HepG2 (cell line): Measurements from ENCODE around the gene VAV2. TPM values are rescaled to one million over a fixed set of nuclear protein-coding genes. Genes with fewer than 3 reads are reported as not detected.

Experiments
- ATAC-seq: fragments of 200-7000 bp; cut with Tn5 transposase; 3 replicates; pipeline ENCODE4 v1.9.1; 2020; ENCODE audit warnings: mild to moderate bottlenecking, moderate library complexity
- BruUV-seq: library from RNA; stranded (reverse); fragments of 400-500 nt; replicated peaks from 2 replicates; lab custom pipeline; 2021; lab: Mats Ljungman, UMichigan
- CTCF ChIA-PET: fragments of 300-600 bp; formaldehyde crosslinking; extraction: SDS; loops from one replicate; lab custom pipeline; 2021; ENCODE audit warnings: low total read pairs, inconsistent platforms, low intra/inter-chr PET ratio; lab: Yijun Ruan, JAX
- POLR2A ChIA-PET: fragments of 350-600 bp; sonication (Branson Sonifier 250); formaldehyde crosslinking; loops from one replicate; lab custom pipeline; 2020; ENCODE audit warnings: antibody characterized with exemption, inconsistent platforms; lab: Yijun Ruan, JAX
- DNase-seq: peaks from one replicate; pipeline ENCODE4 v3.0.0-alpha.2; 2015; ENCODE audit warnings: low spot score
- FAIRE-seq: peaks from 3 replicates; lab custom pipeline; 2011; peaks lifted over from hg19 to GRCh38; lab: Jason Lieb, UNC
- H2AFZ ChIP-seq: one replicate; pipeline ENCODE4 v1.6.1; 2011; ENCODE audit warnings: low read length, inconsistent platforms
- H3K27ac ChIP-seq: fragments of 300-600 bp; 3 replicates; pipeline ENCODE4 v1.8.0; 2011; ENCODE audit warnings: mixed run types, mild to moderate bottlenecking, mixed read lengths, low read length, inconsistent platforms; ENCODE audit not compliant: insufficient read depth; ENCODE audit errors: extremely low read length
- H3K27me3 ChIP-seq, 2 experiments: fragments of 200-600 bp in 1 of 2; 2 replicates in 1 of 2; 3 replicates in 1 of 2; pipeline versions ENCODE4 v1.6.0 to v1.8.0; 2011; ENCODE audit warnings: low read length in 2 of 2, mild to moderate bottlenecking in 2 of 2, moderate library complexity in 2 of 2, inconsistent platforms in 1 of 2; ENCODE audit not compliant: insufficient read depth in 2 of 2, control insufficient read depth in 1 of 2
- H3K36me3 ChIP-seq, 2 experiments: fragments of 200-600 bp in 1 of 2; replicated peaks in 1 of 2; 2 replicates in 1 of 2; 3 replicates in 1 of 2; pipeline versions ENCODE4 v1.5.1 to v1.8.0; 2011; ENCODE audit warnings: low read length in 2 of 2, inconsistent platforms in 1 of 2; ENCODE audit not compliant: insufficient read depth in 2 of 2, control insufficient read depth in 1 of 2
- H3K4me1 ChIP-seq: 2 replicates; pipeline ENCODE4 v1.5.1; 2012; ENCODE audit warnings: low read length, inconsistent platforms; ENCODE audit not compliant: insufficient read depth
- H3K4me2 ChIP-seq: 2 replicates; pipeline ENCODE4 v1.6.0; 2011; ENCODE audit warnings: low read depth, low read length, inconsistent platforms
- H3K4me3 ChIP-seq, 3 experiments: fragments of 200-600 bp in 1 of 3; sonication (generic), shearing (Covaris generic) in 1 of 3; replicated peaks in 1 of 3; 2 replicates each; pipeline ENCODE4 v1.5.1; 2011 to 2016; ENCODE audit warnings: low read length in 3 of 3, inconsistent platforms in 2 of 3, low read depth in 2 of 3, mild to moderate bottlenecking in 2 of 3, control low read depth in 1 of 3, mixed read lengths in 1 of 3; ENCODE audit not compliant: insufficient read depth in 1 of 3
- H3K79me2 ChIP-seq: one replicate; pipeline ENCODE4 v1.6.1; 2011; ENCODE audit warnings: low read length, inconsistent platforms; ENCODE audit not compliant: insufficient read depth
- H3K9ac ChIP-seq: 2 replicates; pipeline ENCODE4 v1.6.0; 2011; ENCODE audit warnings: mild to moderate bottlenecking, low read depth, low read length, inconsistent platforms; ENCODE audit not compliant: insufficient read depth
- H3K9me3 ChIP-seq: 2 replicates; pipeline ENCODE4 v1.5.1; 2012; ENCODE audit warnings: mild to moderate bottlenecking, low read length
- H4K20me1 ChIP-seq: 2 replicates; pipeline ENCODE4 v1.6.0; 2011; ENCODE audit warnings: inconsistent platforms, mild to moderate bottlenecking, low read length, moderate library complexity; ENCODE audit not compliant: insufficient read depth
- AGO2 ChIP-seq: fragments of 200-400 bp; formaldehyde crosslinking; optimal IDR thresholded peaks from 2 replicates; pipeline ENCODE3; 2017; ENCODE audit warnings: mild to moderate bottlenecking, low read depth, low read length, moderate library complexity
- CREM ChIP-seq, 2 experiments: sonication (generic) in 1 of 2; formaldehyde crosslinking in 1 of 2; IDR thresholded peaks; 2 replicates each; pipeline versions ENCODE4 v1.4.0 to v1.6.1; 2016 to 2020; ENCODE audit warnings: antibody characterized with exemption in 1 of 2, mild to moderate bottlenecking in 1 of 2, missing genetic modification reagents in 1 of 2
- DPF2 ChIP-seq: sonication (generic); formaldehyde crosslinking; IDR thresholded peaks from 2 replicates; pipeline ENCODE4 v1.4.0; 2020; ENCODE audit warnings: mild to moderate bottlenecking, low read depth, missing genetic modification reagents, borderline replicate concordance
- MEF2D ChIP-seq: sonication (generic); formaldehyde crosslinking; IDR thresholded peaks from 2 replicates; pipeline ENCODE4 v1.5.1; 2020; ENCODE audit warnings: mild to moderate bottlenecking, missing genetic modification reagents
- SMC3 ChIP-seq: IDR thresholded peaks from 2 replicates; pipeline ENCODE4 v1.6.1; 2011; ENCODE audit warnings: low read length, improper control_type of control experiment
- ZNF572 ChIP-seq: sonication (generic); formaldehyde crosslinking; IDR thresholded peaks from 2 replicates; pipeline ENCODE4 v1.5.1; 2020; ENCODE audit warnings: mild to moderate bottlenecking, missing genetic modification reagents
- ZNF589 ChIP-seq: sonication (generic); formaldehyde crosslinking; conservative IDR thresholded peaks from 2 replicates; pipeline ENCODE4 v1.8.0; 2022; ENCODE audit warnings: mild to moderate bottlenecking, moderate library complexity, missing genetic modification reagents
- WGBS: methylation state at CpG from one replicate; pipeline ENCODE4 v1.1.6; 2017; ENCODE audit warnings: low lambda C conversion rate; 5-methylcytosine and 5-hydroxymethylcytosine counted together
- in situ Hi-C: cut with HindIII; loops from 2 replicates; pipeline ENCODE4 v1.10.0; 2017; ENCODE audit warnings: low pct_unique_long_range_greater_than_20kb; ENCODE audit not compliant: extremely low pct_ligation_motif_present
- intact Hi-C: fragments of 100-400 bp; cut with micrococcal nuclease; formaldehyde crosslinking; loops from one replicate; pipeline ENCODE4 v1.10.0; 2022; ENCODE audit not compliant: unreplicated experiment
- polyA plus RNA-seq, 8 experiments: library from polyadenylated mRNA; depleted of rRNA in 3 of 8; stranded (reverse) in 7 of 8; unstranded in 1 of 8; fragments of >200 nt; fragmentation: Illumina TruSeq in 4 of 8; extraction: Trizol in 4 of 8; gene quantifications; 2 replicates each; pipeline versions ENCODE4 v1.2.1 to v1.2.3, GENCODE V29; 2011 to 2016; ENCODE audit warnings: low read depth in 4 of 8, missing spikeins in 1 of 8, mixed read lengths in 1 of 8; ENCODE audit not compliant: insufficient read depth in 1 of 8
- total RNA-seq, 5 experiments: library from RNA; depleted of rRNA; stranded (reverse); fragments of >200 nt; fragmentation: Illumina TruSeq; extraction: Trizol; gene quantifications; 2 replicates each; pipeline ENCODE4 v1.2.3, GENCODE V29; 2016; ENCODE audit warnings: low read depth in 1 of 5
- TF ChIP-seq, protein P1 (sequence below): IDR thresholded peaks from 2 replicates; pipeline ENCODE4 v1.6.1; 2012; ENCODE audit warnings: inconsistent platforms
- TF ChIP-seq, protein P2 (sequence below): sonication (generic); formaldehyde crosslinking; IDR thresholded peaks from 2 replicates; pipeline ENCODE4 v1.5.0; 2020; ENCODE audit warnings: mild to moderate bottlenecking, missing genetic modification reagents, borderline replicate concordance

The VAV2 gene
- total and polyA plus RNA-seq, 2 of the 13 experiments (the other 11 are each of a cell fraction or from before 2014, with no cell fraction given): 22.5 to 22.9 TPM

- WGBS: 94% methylated on average over 7 of the region's 17 CpGs
- Histone ChIP-seq H2AFZ (no peak overlapping the region), H3K27me3 (no peaks in the 10 kb centered on the region), H3K9ac (no peak overlapping the region), H3K79me2 (peaks cover 66% of the 10 kb centered on the region), H3K4me3 (no peak overlapping the region), H3K4me1 (peaks cover 45% of the 10 kb centered on the region), H3K36me3 (peaks cover 0 to 8% of the 10 kb centered on the region in 2 experiments; a peak in 3 of 5 replicates), H3K9me3 (no peaks in the 10 kb centered on the region), H3K4me2 (no peak overlapping the region), H3K27ac (no peak overlapping the region), H4K20me1 (peaks cover 11% of the 10 kb centered on the region; the same call in 1 of the 2 replicates)
- BruUV-seq: no TSS peak
- ChIA-PET CTCF (no interaction called here), POLR2A (no interaction called here)
- intact Hi-C loops: loop anchor here (5.0 kb wide), 1 partner anchor 55 kb away; no protein-coding TSS in a partner anchor
- DNase-seq: no peak
- in situ Hi-C loops: no loop called here
- ATAC-seq: no peak
- TF ChIP-seq AGO2 (peak; percentile 66), DPF2 (CRISPR knock-in tag) (no peak), MEF2D (no peak), ZNF589 (no peak), SMC3 (no peak), ZNF572 (CRISPR knock-in tag) (no peak), CREM (IDR thresholded peaks at IDR 0.05) (no peak), CREM (CRISPR knock-in tag; IDR thresholded peaks at IDR 0.05) (no peak)
- TF ChIP-seq, protein P1, sequence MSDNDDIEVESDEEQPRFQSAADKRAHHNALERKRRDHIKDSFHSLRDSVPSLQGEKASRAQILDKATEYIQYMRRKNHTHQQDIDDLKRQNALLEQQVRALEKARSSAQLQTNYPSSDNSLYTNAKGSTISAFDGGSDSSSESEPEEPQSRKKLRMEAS: no peak
- TF ChIP-seq, protein P2, sequence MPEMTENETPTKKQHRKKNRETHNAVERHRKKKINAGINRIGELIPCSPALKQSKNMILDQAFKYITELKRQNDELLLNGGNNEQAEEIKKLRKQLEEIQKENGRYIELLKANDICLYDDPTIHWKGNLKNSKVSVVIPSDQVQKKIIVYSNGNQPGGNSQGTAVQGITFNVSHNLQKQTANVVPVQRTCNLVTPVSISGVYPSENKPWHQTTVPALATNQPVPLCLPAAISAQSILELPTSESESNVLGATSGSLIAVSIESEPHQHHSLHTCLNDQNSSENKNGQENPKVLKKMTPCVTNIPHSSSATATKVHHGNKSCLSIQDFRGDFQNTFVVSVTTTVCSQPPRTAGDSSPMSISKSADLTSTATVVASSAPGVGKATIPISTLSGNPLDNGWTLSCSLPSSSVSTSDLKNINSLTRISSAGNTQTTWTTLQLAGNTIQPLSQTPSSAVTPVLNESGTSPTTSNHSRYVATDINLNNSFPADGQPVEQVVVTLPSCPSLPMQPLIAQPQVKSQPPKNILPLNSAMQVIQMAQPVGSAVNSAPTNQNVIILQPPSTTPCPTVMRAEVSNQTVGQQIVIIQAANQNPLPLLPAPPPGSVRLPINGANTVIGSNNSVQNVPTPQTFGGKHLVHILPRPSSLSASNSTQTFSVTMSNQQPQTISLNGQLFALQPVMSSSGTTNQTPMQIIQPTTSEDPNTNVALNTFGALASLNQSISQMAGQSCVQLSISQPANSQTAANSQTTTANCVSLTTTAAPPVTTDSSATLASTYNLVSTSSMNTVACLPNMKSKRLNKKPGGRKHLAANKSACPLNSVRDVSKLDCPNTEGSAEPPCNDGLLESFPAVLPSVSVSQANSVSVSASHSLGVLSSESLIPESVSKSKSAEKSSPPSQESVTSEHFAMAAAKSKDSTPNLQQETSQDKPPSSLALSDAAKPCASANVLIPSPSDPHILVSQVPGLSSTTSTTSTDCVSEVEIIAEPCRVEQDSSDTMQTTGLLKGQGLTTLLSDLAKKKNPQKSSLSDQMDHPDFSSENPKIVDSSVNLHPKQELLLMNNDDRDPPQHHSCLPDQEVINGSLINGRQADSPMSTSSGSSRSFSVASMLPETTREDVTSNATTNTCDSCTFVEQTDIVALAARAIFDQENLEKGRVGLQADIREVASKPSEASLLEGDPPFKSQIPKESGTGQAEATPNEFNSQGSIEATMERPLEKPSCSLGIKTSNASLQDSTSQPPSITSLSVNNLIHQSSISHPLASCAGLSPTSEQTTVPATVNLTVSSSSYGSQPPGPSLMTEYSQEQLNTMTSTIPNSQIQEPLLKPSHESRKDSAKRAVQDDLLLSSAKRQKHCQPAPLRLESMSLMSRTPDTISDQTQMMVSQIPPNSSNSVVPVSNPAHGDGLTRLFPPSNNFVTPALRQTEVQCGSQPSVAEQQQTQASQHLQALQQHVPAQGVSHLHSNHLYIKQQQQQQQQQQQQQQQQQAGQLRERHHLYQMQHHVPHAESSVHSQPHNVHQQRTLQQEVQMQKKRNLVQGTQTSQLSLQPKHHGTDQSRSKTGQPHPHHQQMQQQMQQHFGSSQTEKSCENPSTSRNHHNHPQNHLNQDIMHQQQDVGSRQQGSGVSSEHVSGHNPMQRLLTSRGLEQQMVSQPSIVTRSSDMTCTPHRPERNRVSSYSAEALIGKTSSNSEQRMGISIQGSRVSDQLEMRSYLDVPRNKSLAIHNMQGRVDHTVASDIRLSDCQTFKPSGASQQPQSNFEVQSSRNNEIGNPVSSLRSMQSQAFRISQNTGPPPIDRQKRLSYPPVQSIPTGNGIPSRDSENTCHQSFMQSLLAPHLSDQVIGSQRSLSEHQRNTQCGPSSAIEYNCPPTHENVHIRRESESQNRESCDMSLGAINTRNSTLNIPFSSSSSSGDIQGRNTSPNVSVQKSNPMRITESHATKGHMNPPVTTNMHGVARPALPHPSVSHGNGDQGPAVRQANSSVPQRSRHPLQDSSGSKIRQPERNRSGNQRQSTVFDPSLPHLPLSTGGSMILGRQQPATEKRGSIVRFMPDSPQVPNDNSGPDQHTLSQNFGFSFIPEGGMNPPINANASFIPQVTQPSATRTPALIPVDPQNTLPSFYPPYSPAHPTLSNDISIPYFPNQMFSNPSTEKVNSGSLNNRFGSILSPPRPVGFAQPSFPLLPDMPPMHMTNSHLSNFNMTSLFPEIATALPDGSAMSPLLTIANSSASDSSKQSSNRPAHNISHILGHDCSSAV (CRISPR knock-in tag): no peak
- FAIRE-seq: no peak
Observed at GRCh38 chr9:133921866-133922265, 70.3 kb downstream of the VAV2 start.
